Calu3 (cell line): ENCODE data around the gene LRRN1. TPM values are rescaled to one million over a fixed set of nuclear protein-coding genes. Genes with fewer than 3 reads are reported as not detected.

Experiments used
- BruUV-seq: library from RNA; stranded (reverse); fragments of 400-500 nt; replicated peaks from 2 replicates; lab custom pipeline; 2021; lab: Mats Ljungman, UMichigan
- CTCF ChIA-PET: fragments of 300-600 bp; sonication (Branson Sonifier 250); formaldehyde crosslinking; loops from one replicate; lab custom pipeline; 2022; ENCODE audit warnings: antibody characterized with exemption; lab: Charles Lee
- DNase-seq: peaks from one replicate; pipeline ENCODE4 v3.0.0; 2022
- H3K27ac Mint-ChIP-seq: one replicate; pipeline ENCODE4 v1.8.0; 2022; ENCODE audit warnings: mixed read lengths; ENCODE audit not compliant: unreplicated experiment
- H3K27me3 Mint-ChIP-seq: one replicate; pipeline ENCODE4 v1.8.0; 2022; ENCODE audit warnings: mixed read lengths; ENCODE audit not compliant: unreplicated experiment
- H3K36me3 Mint-ChIP-seq: one replicate; pipeline ENCODE4 v1.8.0; 2022; ENCODE audit warnings: mild to moderate bottlenecking, moderate library complexity, mixed read lengths; ENCODE audit not compliant: insufficient read depth, unreplicated experiment
- H3K4me1 Mint-ChIP-seq: one replicate; pipeline ENCODE4 v1.8.0; 2022; ENCODE audit warnings: mild to moderate bottlenecking, low read depth, mixed read lengths; ENCODE audit not compliant: unreplicated experiment
- H3K4me3 Mint-ChIP-seq: one replicate; pipeline ENCODE4 v1.8.0; 2022; ENCODE audit warnings: mild to moderate bottlenecking, low read depth, moderate library complexity, mixed read lengths; ENCODE audit not compliant: unreplicated experiment
- H3K9me3 Mint-ChIP-seq: one replicate; pipeline ENCODE4 v1.8.0; 2022; ENCODE audit warnings: low read depth, mixed read lengths; ENCODE audit not compliant: unreplicated experiment
- intact Hi-C: fragments of 100-400 bp; cut with micrococcal nuclease; formaldehyde crosslinking; loops from one replicate; pipeline ENCODE4 v1.10.0; 2022; ENCODE audit not compliant: unreplicated experiment
- total RNA-seq: library from RNA; stranded (reverse); gene quantifications from 2 replicates; pipeline ENCODE4 v1.2.3, GENCODE V29; 2022
- TF ChIP-seq, protein P1 (sequence below): fragments of 200-600 bp; IDR thresholded peaks from one replicate; pipeline ENCODE4 v1.8.0; 2022; ENCODE audit warnings: antibody characterized with exemption; ENCODE audit not compliant: unreplicated experiment

Gene LRRN1
- total RNA-seq, 1 experiment from 2014 or later = 22.1 TPM

DNA sequence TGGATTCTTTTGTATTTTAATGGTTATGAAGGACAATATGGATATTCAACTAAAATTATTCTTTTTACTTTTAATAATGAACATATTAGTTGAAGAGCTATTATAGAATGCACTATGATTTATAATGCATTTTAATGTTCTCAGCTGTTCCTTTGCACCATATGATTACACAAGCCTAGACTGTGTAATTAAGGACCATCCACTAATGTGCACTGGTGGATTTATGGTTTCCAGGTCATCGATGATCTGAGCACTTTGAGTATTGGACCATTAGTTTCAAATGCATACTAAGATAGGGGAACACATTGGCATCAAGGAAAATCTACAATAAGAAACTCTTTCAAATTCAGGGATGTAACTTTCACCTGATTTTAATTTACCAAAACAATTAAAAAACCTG, 16.8 kb downstream of the LRRN1 start:
- intact Hi-C loops = no loop called here
- no peak for DNase-seq
- H3K36me3 Mint-ChIP-seq = no peaks in the 10 kb centered on the region

DNA sequence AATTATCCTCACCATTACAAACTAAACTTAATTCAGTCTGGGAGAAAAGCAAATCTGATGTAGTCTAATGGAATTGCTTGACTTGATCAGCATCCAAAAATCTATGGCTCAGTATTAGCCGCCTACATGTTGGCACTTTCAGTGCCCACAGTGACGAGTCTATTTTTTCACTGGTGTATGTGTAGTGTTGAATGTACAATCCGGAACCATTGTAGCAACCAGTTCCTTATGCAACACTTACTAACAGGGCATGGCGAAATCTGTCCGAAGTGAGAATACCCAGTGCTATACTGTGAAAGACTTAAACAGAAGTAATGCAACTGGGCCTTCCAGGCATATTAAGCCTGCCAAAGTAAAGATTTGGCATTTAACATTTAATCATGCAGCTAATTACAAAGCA, 18.6 kb downstream of the LRRN1 start:
- H3K9me3 Mint-ChIP-seq = no peaks in the 10 kb centered on the region
- H3K27me3 Mint-ChIP-seq = no peaks in the 10 kb centered on the region
- BruUV-seq = no TSS peak
- no peak overlapping the region for H3K4me3 Mint-ChIP-seq
- TF ChIP-seq, protein P1, sequence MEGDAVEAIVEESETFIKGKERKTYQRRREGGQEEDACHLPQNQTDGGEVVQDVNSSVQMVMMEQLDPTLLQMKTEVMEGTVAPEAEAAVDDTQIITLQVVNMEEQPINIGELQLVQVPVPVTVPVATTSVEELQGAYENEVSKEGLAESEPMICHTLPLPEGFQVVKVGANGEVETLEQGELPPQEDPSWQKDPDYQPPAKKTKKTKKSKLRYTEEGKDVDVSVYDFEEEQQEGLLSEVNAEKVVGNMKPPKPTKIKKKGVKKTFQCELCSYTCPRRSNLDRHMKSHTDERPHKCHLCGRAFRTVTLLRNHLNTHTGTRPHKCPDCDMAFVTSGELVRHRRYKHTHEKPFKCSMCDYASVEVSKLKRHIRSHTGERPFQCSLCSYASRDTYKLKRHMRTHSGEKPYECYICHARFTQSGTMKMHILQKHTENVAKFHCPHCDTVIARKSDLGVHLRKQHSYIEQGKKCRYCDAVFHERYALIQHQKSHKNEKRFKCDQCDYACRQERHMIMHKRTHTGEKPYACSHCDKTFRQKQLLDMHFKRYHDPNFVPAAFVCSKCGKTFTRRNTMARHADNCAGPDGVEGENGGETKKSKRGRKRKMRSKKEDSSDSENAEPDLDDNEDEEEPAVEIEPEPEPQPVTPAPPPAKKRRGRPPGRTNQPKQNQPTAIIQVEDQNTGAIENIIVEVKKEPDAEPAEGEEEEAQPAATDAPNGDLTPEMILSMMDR = no peak
- CTCF ChIA-PET = no interaction called here
- no peak for DNase-seq
- intact Hi-C loops = no loop called here
- H3K4me1 Mint-ChIP-seq = no peaks in the 10 kb centered on the region
- H3K36me3 Mint-ChIP-seq = no peaks in the 10 kb centered on the region
- H3K27ac Mint-ChIP-seq = no peak overlapping the region

More for the DNA sequence above, 16.8 kb downstream of the LRRN1 start:
- Mint-ChIP-seq H3K4me1 (no peaks in the 10 kb centered on the region), H3K27ac (no peak overlapping the region), H3K9me3 (no peaks in the 10 kb centered on the region), H3K4me3 (no peak overlapping the region), H3K27me3 (no peaks in the 10 kb centered on the region)
- no TSS peak for BruUV-seq
- CTCF ChIA-PET = no interaction called here
- TF ChIP-seq, protein P1 = no peak

DNA sequence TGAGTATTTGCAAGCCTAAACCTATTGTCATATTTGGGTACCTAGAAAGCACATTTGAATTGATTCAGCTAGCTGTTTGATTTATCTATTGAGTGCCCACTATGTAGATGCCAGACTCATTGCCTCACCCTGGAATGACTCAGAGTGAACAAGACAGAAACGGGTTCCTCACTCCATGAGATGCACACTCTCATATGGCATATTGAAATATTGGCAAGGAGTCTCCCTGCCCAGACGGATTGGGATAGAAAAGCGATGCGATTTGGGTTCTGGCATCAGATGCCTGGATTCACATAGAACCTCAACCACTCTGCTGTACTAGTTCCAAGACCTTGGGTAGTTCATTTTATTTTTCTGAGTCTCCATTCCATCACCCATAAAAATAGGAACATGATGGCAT, 22.5 kb downstream of the LRRN1 start:
- H3K4me1 Mint-ChIP-seq = no peaks in the 10 kb centered on the region
- no peak for DNase-seq
- H3K36me3 Mint-ChIP-seq = no peaks in the 10 kb centered on the region
- intact Hi-C loops = no loop called here
- TF ChIP-seq, protein P1 = no peak
- no peak overlapping the region for H3K4me3 Mint-ChIP-seq
- no peak overlapping the region for H3K27ac Mint-ChIP-seq
- no TSS peak for BruUV-seq
- CTCF ChIA-PET = no interaction called here
- H3K27me3 Mint-ChIP-seq = no peaks in the 10 kb centered on the region
- H3K9me3 Mint-ChIP-seq = no peaks in the 10 kb centered on the region

DNA sequence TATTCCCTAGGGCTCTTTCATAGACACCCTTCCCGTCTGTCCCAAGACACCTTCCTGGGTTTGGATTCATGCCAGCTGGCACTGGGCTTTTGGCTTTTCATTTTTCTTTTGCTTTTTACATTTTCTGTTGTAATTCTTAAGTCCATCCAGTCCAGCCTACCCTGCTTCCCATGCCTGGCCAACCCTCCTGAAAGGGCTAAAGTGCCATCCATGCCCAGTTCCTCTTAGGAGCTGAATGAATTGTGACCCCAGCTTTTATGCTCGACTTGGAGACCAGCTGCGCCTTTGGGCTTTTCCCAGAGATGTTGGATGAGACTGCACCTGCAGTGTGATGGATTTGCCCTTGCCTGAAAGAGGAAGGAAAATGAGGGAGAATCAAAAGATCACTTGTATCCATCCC, 25.8 kb downstream of the LRRN1 start:
- H3K27ac Mint-ChIP-seq = no peak overlapping the region
- no peaks in the 10 kb centered on the region for H3K4me1 Mint-ChIP-seq
- no peaks in the 10 kb centered on the region for H3K36me3 Mint-ChIP-seq
- intact Hi-C loops = no loop called here
- CTCF ChIA-PET = no interaction called here
- no peak for DNase-seq
- TF ChIP-seq, protein P1 = no peak
- no peak overlapping the region for H3K4me3 Mint-ChIP-seq
- H3K9me3 Mint-ChIP-seq = no peaks in the 10 kb centered on the region
- no peaks in the 10 kb centered on the region for H3K27me3 Mint-ChIP-seq
- no TSS peak for BruUV-seq

DNA sequence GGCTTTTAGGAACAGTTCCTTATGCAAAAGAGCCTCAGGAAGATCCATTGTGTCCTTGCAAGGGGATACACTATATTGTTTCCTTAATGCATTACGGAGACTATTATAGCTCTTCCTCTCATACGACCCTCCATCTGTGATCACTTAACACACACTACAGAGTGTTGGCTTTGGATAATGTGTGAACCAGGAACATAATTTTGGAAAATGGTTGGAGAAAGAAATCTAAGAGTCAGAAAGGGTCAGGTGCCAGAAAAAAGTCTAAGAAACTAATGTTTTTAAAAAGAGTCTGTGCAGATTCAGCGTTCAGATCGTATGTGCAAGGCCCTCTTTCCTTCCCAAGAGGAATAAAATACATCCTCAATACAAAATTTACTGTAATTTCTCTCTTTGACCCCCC, 27.3 kb downstream of the LRRN1 start:
- no TSS peak for BruUV-seq
- H3K36me3 Mint-ChIP-seq = no peaks in the 10 kb centered on the region
- no peak overlapping the region for H3K27ac Mint-ChIP-seq
- H3K4me1 Mint-ChIP-seq = no peaks in the 10 kb centered on the region
- intact Hi-C loops = no loop called here
- H3K4me3 Mint-ChIP-seq = no peak overlapping the region
- CTCF ChIA-PET = no interaction called here
- no peaks in the 10 kb centered on the region for H3K27me3 Mint-ChIP-seq
- peaks cover 3% of the 10 kb centered on the region for H3K9me3 Mint-ChIP-seq
- TF ChIP-seq, protein P1 = no peak
- DNase-seq = no peak
